ENCODE measurements around the gene APOA4. TPM values are rescaled to one million over a fixed set of nuclear protein-coding genes. Genes with fewer than 3 reads are reported as not detected.

Gene APOA4
- polyA plus RNA-seq, 1 of the 3 experiments (the other 2 are of a cell fraction), result not detected

GRCh38 chr11:116836632-116836991, 13.5 kb upstream of the APOA4 start:
- no peak overlapping the region for H3K9ac ChIP-seq
- no peaks in the 10 kb centered on the region for H3K9me2 ChIP-seq
- ChIA-PET CTCF (interaction anchor here (0.7 to 3.1 kb wide), 19 partner anchors 9 to 308 kb away, joined by 3 to 59 read pairs (median 5); partner anchors contain the start of genes APOA4, APOA5, BUD13 and PAFAH1B2), POLR2A (interaction anchor here (1.7 kb wide), 1 partner anchor 46 kb away, joined by 9 read pairs; the partner anchor contains the start of gene APOA5)
- no peaks in the 10 kb centered on the region for H4K20me1 ChIP-seq (ENCODE audit: insufficient read depth)
- DNase-seq, result no peak
- no peaks in the 10 kb centered on the region for H3K79me2 ChIP-seq (ENCODE audit: insufficient read depth)
- H3K4me2 ChIP-seq, result no peak overlapping the region
- WGBS (ENCODE audit: low lambda C conversion rate), result 81% methylated on average over 5 of the region's 7 CpGs
- TF ChIP-seq IRF3 (IDR thresholded peaks at IDR 0.05; ENCODE audit: low read depth, low read length), result no peak
- no peak for TF ChIP-seq RXRA (IDR thresholded peaks at IDR 0.05; ENCODE audit: borderline replicate concordance, low read depth)
- TF ChIP-seq REST (IDR thresholded peaks at IDR 0.05; ENCODE audit: low read depth, low read length), result no peak
- TF ChIP-seq USF2 (IDR thresholded peaks at IDR 0.05; ENCODE audit: borderline replicate concordance, low read depth, low read length), result no peak
- TF ChIP-seq FOSL2 (IDR thresholded peaks at IDR 0.05; ENCODE audit: borderline replicate concordance, low read depth), result no peak
- no peak for TF ChIP-seq NFIC (IDR thresholded peaks at IDR 0.05; ENCODE audit: borderline replicate concordance)
- no peak for TF ChIP-seq YY1 (IDR thresholded peaks at IDR 0.05; ENCODE audit: low read depth)
- TF ChIP-seq JUND (IDR thresholded peaks at IDR 0.05), result no peak
- TF ChIP-seq GATA2 (CRISPR knock-in tag; IDR thresholded peaks at IDR 0.05), result no peak
- no peaks in the 10 kb centered on the region for H3K36me3 ChIP-seq (replicated peaks in 1 of 2; ENCODE audit: control insufficient read depth in 1 of 2, insufficient read depth in 2 of 2, low read length in 1 of 2)
- H3K4me3 ChIP-seq (ENCODE audit: low read depth in 2 of 2, low read length in 1 of 2), result no peak overlapping the region
- no peak overlapping the region for H3K27ac ChIP-seq (ENCODE audit: low read depth in 2 of 2, low read length in 1 of 2)
- H3K9me3 ChIP-seq, result no peaks in the 10 kb centered on the region
- H3K27me3 ChIP-seq (ENCODE audit: insufficient read depth), result no peaks in the 10 kb centered on the region
- H3F3A ChIP-seq (replicated peaks; ENCODE audit: insufficient read depth), result no peaks in the 10 kb centered on the region
- H2AFZ ChIP-seq (ENCODE audit: low read depth), result no peak overlapping the region
- peaks cover 0 to 16% of the 10 kb centered on the region in 2 experiments; a peak in 1 of 4 replicates for H3K4me1 ChIP-seq (ENCODE audit: control insufficient read depth in 1 of 2, insufficient read depth in 2 of 2, low read depth in 1 of 2, low read length in 1 of 2)

Measured in SK-N-SH (cell line).